Colon (tissue), 2 donors: ENCODE results near the gene TRIM71.
"Not testable (repeated sequence)": the region's sequence is repeated elsewhere in the genome, so short reads cannot be mapped to it uniquely, and the experiment has no call there.

Experiments used
- FAIRE-seq: peaks from 2 replicates; lab custom pipeline; 2012; peaks lifted over from hg19 to GRCh38; lab: Jason Lieb, UNC
- donor health status: control.
- donor health status: control.

TRIM71 gene

DNA sequence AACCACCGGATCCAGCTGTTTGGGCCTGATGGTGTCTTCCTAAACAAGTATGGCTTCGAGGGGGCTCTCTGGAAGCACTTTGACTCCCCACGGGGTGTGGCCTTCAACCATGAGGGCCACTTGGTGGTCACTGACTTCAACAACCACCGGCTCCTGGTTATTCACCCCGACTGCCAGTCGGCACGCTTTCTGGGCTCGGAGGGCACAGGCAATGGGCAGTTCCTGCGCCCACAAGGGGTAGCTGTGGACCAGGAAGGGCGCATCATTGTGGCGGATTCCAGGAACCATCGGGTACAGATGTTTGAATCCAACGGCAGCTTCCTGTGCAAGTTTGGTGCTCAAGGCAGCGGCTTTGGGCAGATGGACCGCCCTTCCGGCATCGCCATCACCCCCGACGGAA is 73.6 kb downstream of the TRIM71 start:
- FAIRE-seq: no peak

DNA sequence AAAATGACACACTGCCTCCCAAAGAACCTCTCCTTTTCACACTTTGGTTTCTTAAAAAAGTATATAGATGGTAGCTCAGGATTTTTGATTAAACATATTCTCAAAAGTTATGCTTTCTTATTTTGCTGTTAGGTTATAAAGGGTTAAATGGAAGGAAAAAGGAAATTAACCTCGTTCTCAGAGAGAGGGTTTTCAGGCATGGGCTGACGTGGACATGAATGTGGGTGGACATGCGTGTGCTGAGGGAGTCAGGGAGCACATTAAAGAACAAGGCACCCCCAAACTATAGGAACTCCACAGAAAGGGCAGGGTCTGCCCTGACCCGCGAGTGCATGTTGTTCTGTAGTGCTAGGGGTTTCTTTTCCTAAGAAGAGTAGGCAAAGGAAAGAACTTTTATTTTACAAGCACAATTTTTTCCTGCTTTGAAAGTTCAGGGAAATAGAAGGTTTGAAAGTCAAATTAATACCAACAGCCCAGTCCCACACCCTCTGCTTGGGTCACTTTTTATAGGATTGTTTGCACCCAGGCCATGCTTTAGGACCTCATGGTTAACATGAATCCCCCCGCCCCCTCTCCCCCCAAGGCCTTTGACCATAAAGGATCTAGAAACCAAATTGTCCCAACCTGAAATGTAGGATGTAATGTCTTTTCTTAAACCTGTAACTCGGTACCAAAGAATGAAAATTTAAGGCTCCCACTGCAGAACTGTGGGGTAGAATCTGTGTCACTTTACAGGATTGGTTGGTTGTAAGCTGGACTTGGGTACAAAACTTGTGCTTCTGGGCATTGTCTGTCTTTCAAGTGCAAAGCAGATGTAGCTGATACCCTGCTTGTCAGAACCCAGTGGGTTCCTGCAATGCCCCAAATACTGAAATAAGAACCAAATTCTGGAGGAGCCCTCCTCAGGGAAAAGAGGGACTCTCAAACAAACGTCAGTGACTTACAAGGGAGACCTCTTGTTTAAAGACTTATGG is 75.1 kb downstream of the TRIM71 start:
- FAIRE-seq: no peak

DNA sequence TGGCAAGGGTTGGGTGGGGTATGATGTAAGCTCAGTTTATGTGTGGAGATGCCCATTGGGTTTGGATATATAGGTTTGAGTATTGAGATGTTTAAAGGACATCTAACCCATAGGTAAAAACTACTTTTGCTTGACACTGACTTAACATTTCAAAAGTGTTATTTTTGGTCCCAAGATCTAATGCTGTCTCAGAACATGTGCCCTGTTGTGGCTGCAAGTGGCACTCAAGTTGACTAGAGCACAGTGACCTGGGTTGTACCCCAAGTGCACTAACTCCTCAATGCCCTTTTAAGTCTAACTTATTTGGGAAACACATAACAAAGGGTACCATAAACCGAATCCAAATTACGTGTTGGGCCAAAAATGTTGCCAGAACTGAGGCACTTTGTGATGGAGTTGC is 77.2 kb downstream of the TRIM71 start:
- FAIRE-seq: no peak

DNA sequence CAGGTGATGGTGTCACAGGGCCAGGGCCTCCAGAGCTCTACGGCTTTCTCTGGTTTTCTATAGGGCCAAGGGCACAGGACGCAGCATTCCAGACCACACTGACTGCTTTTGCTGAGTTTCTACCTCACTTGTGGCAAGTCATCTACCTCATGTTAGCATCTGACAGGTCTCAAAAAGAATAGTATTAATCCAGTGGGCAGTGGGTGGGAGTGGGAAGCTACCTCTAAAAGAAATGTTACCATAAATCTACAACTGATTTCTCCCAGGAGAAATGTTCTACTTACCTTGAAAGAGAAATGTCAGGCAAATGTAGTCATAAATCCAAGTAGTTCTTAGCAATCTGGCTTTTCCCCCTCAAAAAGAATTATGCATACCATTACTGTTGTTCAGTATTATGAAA is 77.9 kb downstream of the TRIM71 start:
- FAIRE-seq: no peak

DNA sequence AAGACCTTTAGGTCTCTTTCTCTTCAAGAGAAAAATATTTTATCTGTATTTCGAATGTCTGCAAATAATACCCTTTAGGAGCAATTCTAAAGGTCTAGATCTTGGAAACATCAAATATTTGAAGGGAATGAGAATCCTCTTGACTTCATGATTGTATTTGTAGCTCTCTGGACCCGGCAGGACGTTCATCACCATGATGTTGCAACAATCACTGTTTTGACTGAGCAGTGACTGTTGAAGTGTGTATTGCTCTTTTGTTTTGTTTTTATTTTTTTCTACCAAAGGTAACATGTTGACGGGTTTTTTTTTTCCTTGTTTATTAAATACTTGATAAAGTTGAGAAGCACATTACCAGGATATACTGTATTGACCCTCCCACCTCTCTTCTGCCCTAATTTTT is 78.3 kb downstream of the TRIM71 start:
- no peak for FAIRE-seq

DNA sequence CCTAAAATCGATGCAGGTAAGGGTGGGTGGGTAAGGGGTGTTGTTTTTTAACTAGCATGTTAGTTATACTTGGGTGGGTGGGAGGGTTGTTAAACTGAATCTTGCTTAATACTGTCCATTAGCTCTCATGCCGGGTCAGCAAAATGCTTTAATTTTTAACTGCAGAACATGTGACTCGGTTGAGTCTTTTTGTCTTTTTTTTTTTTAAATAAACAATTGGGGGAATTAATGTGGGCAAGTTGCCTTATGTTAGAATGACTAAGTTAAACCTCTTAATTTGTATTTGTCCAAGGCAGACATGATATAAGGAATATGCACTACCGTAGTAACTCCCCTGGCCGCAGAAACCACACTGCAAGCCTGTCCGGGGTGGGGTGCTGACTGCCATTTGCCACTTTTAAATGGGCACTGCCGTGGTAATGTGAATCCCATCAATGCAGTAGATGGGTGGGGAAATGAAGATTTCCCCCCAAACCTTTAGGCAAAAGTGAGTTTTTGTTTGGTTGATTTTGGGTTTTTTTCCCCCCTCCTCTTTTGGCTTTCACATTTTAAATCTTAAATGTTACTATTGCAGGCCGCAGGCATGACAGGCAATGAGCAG is 79.3 kb downstream of the TRIM71 start:
- FAIRE-seq: no peak

DNA sequence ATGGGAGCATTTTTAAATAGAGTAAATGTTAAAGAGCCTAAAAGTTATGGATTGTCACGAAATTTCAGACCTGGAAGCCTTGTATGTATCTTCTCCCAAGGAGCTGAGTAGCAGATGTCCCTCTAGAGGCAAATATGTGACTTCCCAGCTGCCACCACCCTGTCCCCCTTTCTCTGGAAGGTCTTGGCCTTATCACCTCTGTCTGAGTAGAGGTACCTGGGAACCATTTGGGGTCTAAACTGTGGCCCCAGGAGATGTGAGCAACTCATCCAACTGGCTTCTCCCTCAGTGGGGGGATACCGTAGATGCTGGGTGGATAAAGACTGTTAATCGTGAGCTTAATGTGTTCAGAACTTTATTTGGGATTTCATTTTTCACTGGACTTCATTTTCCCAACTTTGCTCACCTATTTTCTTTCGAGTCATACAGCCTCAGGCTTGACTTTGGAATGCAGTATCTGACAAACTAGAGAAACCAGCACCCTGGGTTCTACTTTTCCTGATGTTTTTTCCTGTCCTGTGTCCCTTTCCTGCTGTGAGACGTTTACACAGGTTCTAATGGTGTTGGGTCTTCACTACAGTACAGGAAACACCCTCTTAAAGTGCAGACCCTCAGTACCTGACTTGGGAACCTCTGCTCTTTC is 80.3 kb downstream of the TRIM71 start:
- FAIRE-seq: no peak

DNA sequence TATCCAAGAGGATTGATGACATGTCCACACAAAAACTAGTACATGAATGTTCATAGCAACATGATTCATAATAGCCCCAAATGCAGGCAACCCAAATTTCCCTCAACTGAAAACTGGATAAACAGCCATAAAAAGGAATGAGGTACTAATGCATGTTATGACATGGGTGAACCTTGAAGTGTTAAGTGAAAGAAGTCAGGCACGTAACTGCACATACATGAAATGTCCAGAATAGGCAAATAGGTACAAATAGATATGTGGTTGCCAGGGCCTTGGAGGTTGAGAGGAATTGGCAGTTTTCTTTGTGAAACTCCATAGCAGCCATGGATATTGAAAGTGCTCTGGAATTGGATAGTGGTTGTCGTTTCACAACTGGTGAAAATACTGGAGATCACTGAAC is 81.5 kb downstream of the TRIM71 start:
- FAIRE-seq: no peak

DNA sequence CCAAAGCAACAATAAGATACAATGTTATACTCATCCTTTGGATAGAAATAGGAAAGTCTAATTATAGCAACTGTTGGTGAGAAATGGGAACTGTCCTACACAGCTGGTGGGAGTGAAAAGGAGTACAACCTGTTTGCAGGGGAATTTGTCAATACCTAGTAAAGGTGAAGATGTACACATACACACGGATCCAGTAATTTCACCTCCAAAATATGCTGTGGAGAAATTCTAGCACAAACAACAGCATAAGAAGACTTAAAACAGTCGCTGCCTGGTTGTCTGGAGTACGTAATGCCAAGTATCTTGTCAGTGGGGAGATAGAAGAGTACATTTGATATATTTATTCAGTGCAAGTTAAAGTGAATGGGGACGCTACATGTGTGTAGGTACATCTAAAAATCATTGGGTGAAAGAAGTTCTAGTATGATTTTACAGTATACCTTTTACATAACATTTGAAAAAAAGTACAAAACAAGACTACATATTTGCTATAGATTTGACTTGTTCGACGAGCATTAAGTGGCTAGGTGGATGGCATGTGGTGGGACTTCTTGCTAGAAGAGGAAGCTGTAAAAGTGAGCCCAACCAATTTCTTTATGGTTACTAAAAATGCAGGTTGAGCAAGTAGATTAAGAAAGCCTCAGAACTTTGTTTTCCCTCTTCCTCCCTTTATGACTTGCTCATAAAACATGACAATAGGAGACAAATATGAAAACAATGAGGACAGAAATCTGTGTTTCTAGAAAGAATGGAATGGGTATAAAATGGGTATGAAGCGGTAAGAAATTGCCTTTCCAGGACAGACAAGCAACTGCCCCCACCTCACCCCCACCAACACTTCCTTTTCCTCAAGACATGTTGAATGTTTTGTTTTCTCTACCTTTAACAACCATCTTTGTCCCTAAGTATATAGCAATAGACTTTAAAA is 83.5 kb downstream of the TRIM71 start:
- no peak for FAIRE-seq

DNA sequence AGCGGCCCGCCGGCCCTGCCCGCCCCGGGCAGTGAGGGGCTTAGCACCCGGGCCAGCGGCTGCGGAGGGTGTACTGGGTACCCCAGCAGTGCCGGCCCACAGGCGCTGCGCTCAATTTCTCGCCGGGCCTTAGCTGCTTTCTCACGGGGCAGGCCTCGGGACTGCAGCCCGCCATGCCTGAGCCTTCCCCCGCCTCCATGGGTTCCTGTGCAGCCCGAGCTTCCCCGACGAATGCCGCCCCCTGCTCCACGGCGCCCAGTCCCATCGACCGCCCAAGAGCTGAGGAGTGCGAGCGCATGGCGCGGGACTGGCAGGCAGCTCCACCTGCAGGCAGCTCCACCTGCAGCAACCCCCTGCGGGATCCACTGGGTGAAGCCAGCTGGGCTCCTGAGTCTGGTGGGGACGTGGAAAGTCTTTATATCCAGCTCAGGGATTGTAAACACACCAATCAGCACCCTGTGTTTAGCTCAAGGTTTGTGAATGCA is 85.1 kb downstream of the TRIM71 start:
- FAIRE-seq: not testable (repeated sequence)

DNA sequence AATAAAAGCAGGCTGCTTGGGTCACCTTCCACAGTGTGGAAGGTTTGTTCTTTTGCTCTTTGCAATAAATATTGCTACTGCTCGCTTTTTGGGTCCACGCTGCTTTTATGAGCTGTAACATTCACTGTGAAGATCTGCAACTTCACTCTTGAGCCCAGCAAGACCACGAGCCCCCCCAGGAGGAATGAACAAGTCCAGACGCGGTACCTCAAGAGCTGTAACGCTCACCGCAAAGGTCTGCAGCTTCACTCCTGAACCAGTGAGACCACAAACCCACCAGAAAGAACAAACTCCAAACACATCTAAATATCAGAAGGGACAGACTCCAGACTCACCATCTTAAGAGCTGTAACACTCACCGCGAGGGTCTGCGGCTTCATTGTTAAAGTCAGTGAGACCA is 86.2 kb downstream of the TRIM71 start:
- no peak for FAIRE-seq

DNA sequence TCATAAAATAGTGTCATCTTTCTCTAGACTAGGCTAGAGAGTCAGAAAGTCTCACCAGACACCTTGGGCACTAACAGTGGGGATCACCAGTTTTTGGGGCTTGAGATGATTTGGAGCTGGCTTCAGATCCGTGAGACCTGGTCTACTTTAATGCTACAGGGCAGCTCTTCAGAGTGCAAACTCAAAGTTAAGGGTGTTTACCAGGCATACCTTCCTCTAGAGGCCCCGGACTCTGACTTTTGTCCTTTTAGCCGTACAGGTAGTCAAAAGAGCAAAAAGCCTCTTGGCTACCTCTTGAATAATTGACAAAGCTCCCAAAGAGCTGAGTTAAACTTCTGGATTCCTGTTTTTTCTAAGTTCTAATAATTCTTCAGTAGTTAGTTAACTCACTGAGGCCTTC is 92.2 kb downstream of the TRIM71 start:
- no peak for FAIRE-seq

DNA sequence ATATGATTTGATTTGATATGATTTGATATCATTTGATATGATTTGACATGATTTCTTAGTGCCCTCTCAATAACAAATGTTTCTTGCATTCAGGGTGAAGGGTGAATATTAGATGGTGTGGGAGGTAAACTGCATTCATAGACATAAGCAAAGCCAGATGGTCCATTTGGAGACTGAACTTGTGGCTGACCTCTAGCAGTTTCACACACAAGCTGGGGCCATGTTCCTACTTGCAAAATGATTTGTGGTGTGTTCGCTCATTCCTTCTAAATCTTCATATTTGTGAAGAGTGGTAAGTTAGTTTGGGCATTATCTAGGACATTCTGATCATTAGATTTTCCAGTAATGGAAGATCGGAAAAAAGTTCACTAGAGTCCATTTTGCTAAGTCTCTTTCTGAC is 93.2 kb downstream of the TRIM71 start:
- no peak for FAIRE-seq

DNA sequence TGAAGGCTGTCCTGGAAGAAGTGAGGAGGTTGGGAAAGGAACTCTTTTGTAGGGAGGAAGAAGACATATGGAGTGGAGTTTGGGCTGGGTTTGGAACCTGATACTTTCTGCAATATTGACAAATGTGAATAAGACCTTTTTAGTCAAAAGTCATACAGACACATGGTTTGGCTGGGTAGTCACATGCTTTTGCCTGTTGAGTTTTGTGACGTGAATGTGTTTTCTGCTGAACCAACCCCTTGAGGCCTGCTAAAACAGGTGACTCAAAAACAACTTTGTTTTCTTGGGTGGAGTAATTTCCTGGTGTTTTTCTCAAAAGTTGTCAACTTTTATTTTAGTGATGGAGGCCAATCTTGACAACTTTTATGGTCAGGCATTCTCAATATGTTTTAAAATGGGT is 94.2 kb downstream of the TRIM71 start:
- no peak for FAIRE-seq

DNA sequence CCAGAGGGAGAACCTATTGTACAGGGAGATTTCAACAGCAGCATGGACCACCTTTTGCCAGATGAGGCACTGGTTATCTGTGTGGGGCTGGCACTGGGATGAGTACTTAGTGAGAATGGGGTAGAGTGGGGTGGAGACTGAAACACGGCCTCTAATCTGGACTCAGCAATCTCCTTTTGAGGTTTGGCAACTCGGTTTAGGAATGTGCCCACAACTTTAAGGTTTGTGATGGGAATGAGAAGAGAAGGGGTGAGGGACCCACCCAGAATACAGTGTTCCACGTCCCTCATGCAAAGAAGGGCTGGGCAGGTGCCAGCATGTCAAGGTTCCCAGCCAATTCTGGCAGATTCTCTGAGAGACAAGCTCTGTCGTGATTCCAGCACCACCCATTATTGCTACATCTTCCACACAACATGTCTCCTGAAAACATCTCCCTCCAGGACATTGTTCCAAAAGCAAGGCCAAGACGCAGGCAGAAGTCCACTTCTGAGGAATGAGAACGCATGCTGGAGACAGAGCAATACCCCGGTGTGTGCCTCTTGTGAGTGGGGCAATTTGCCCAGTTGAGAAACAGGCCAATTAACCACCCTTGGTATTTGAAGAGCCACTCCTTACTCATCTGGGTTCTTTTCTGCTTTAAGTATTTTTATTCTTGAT is 96.1 kb downstream of the TRIM71 start:
- FAIRE-seq: no peak

DNA sequence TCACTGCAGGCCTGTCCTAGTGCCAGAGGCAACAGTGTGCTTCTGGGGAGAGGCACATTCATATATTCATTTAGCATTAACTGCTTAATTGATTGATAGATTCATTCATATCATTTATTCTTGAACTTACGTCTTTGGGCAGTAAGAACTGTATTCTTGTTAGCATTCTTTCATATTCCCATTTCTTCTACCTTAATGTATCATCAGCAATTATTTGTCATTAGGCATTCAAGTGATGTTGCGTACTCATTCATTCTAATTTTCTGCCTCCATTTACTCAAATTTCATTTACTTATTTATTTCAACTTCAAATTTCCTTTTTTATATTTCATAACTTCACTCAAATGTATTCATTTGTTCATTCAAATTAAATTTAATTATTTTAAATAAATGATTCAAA is 102.1 kb downstream of the TRIM71 start:
- FAIRE-seq: no peak

DNA sequence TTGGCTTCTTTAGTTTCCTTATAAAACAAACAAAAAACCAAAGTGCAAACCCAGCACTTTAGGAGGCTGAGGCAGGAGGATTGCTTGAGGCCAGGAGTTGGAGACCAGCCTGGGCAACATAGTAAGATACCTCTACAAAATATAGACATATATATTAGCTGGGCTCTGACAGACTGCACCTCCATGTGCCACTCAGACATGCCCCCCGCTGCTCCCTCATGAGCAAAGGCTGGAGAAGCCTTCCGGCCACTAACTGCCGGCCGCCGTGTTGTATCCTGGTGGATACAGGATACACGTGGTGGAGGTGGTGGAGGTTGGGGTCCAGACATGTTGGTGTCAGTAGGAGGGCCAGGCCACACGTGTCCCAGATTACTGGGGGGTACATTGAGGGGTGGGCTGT is 104.3 kb downstream of the TRIM71 start:
- no peak for FAIRE-seq

DNA sequence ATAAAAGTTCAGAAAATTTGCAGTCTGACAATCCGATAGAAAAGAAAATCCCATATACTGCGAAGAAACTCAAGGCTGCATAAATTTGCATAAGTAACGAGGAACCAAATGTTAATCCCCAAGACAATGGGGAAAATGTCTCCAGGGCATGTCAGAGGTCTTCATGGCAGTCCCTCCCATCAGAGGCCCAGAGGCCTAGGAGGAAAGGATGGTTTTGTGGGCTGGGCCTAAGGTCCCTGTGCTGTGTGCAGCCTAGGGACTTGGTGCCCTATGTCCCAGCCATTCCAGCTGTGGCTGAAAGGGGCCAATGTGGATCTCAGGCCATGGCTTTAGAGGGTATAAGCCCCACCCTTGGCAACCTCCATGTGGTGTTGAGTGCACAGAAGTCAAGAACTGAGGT is 112.4 kb downstream of the TRIM71 start:
- no peak for FAIRE-seq

DNA sequence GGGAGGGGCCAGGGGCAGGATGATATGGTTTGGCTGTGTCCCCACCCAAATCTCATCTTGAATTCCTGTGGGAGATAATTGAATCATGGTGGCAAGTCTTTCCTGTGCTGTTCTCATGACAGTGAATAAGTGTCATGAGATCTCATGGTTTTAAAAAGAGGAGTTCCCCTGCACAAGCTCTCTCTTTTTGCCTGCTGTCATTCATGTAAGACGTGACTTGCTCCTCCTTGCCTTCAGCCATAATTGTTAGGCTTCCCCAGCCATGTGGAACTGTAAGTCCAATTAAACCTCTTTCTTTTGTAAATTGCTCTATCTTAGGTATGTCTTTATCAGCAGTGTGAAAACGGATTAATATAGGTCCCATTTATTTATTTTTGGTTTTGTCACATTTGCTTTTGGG is 113.5 kb downstream of the TRIM71 start:
- FAIRE-seq: not testable (repeated sequence)

DNA sequence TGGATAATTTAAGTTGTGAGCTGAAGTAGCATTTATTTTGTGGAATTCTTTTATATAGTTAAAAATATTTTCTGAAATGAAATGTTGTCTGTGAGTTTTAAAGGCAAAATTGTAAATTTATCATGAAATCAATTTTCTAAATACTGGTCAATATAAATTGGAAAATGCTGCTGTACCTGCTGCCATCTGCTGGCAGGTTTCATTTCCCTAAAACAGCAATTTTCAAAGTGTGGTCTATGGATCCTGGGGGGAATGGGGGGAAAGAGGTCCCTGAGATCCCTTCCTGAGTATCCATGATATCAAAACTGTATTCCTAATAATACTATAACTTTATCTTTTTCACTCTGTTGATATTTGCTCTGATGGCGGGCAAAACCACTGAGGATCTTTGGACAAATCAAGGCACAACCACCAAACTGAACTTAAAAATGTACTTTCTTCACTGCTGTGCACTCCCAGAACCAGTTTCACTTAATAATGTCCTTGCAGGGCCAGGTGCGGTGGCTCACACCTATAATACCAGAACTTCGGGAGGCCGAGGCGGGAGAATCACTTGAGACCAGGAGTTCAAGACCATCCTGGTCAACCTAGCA is 116.4 kb downstream of the TRIM71 start:
- FAIRE-seq: no peak

DNA sequence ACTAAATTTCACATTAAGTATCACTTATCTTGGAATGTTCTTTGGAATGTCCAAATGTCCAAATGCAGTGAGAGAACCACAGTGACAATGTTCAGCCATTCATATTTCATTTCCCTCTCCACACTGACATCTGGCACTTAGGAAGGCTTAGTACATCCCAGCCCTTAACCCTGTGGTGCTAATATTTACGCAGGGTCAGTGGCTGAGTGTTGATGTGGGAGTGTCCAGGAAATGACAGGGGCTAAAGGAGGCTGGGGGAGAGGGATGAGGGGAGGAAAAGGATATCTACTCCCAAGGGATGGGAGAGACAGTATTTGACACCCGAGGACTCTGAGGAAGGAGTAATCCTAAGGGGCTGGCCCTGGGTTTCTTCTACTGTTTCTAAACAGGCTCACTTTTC is 119.5 kb downstream of the TRIM71 start:
- no peak for FAIRE-seq
